H9 (cell line): ENCODE data around the gene ZNF547. TPM values are rescaled to one million over a fixed set of nuclear protein-coding genes. Genes with fewer than 3 reads are reported as not detected.

Experiments used
- DNase-seq: peaks from one replicate; pipeline ENCODE4 v3.0.0-alpha.2; 2017
- H2AFZ ChIP-seq: one replicate; pipeline ENCODE4 v1.6.1; 2013; ENCODE audit warnings: mild to moderate bottlenecking, low read length, control low read depth, moderate library complexity
- H2AK5ac ChIP-seq: 2 replicates; pipeline ENCODE4 v1.6.1; 2013; ENCODE audit warnings: low read length, control low read depth, mixed read lengths; ENCODE audit not compliant: insufficient read length
- H2BK120ac ChIP-seq: one replicate; pipeline ENCODE4 v1.6.1; 2013; ENCODE audit warnings: low read depth, mild to moderate bottlenecking, low read length, control low read depth, inconsistent platforms; ENCODE audit not compliant: poor library complexity, severe bottlenecking
- H2BK12ac ChIP-seq: 2 replicates; pipeline ENCODE4 v1.6.1; 2013; ENCODE audit warnings: low read length, control low read depth, mixed read lengths, low read depth; ENCODE audit not compliant: insufficient read length
- H2BK15ac ChIP-seq: 2 replicates; pipeline ENCODE4 v1.6.1; 2013; ENCODE audit warnings: low read depth, low read length, control low read depth
- H2BK20ac ChIP-seq: one replicate; pipeline ENCODE4 v1.6.1; 2013; ENCODE audit warnings: low read depth, mild to moderate bottlenecking, low read length, control low read depth, inconsistent platforms; ENCODE audit not compliant: poor library complexity, severe bottlenecking
- H2BK5ac ChIP-seq: 2 replicates; pipeline ENCODE4 v1.6.1; 2013; ENCODE audit warnings: low read length, control low read depth, mixed read lengths; ENCODE audit not compliant: insufficient read length
- H3K14ac ChIP-seq: 2 replicates; pipeline ENCODE4 v1.6.1; 2013; ENCODE audit warnings: low read length, control low read depth; ENCODE audit not compliant: insufficient read depth
- H3K18ac ChIP-seq: 2 replicates; pipeline ENCODE4 v1.6.1; 2013; ENCODE audit warnings: low read depth, mild to moderate bottlenecking, mixed read lengths, low read length, control low read depth; ENCODE audit not compliant: insufficient read length
- H3K23ac ChIP-seq: 2 replicates; pipeline ENCODE4 v1.6.1; 2013; ENCODE audit warnings: low read length, control low read depth, mixed read lengths, low read depth; ENCODE audit not compliant: insufficient read length
- H3K23me2 ChIP-seq: 2 replicates; pipeline ENCODE4 v1.6.1; 2013; ENCODE audit warnings: low read depth, mild to moderate bottlenecking, mixed read lengths, low read length, control low read depth; ENCODE audit not compliant: insufficient read length, poor library complexity, severe bottlenecking
- H3K27ac ChIP-seq: 2 replicates; pipeline ENCODE4 v1.5.1; 2013; ENCODE audit warnings: low read length, control low read depth, mixed read lengths, low read depth; ENCODE audit not compliant: insufficient read length
- H3K27me3 ChIP-seq: 2 replicates; pipeline ENCODE4 v1.6.1; 2013; ENCODE audit warnings: low read length, control low read depth, inconsistent platforms; ENCODE audit not compliant: insufficient read depth
- H3K4ac ChIP-seq: 2 replicates; pipeline ENCODE4 v1.6.1; 2013; ENCODE audit warnings: low read depth, mild to moderate bottlenecking, control low read depth, inconsistent platforms, low read length, moderate library complexity
- H3K4me1 ChIP-seq: 2 replicates; pipeline ENCODE4 v1.6.1; 2013; ENCODE audit warnings: low read length, control low read depth, inconsistent platforms; ENCODE audit not compliant: insufficient read depth
- H3K4me2 ChIP-seq: 2 replicates; pipeline ENCODE4 v1.6.1; 2013; ENCODE audit warnings: low read length, control low read depth, mixed read lengths; ENCODE audit not compliant: insufficient read length, insufficient read depth
- H3K56ac ChIP-seq: 2 replicates; pipeline ENCODE4 v1.6.1; 2013; ENCODE audit warnings: low read depth, mild to moderate bottlenecking, mixed read lengths, low read length, control low read depth; ENCODE audit not compliant: insufficient read length
- H3K79me1 ChIP-seq: 2 replicates; pipeline ENCODE4 v1.6.1; 2013; ENCODE audit warnings: low read depth, mild to moderate bottlenecking, moderate library complexity, low read length, control low read depth, inconsistent platforms; ENCODE audit not compliant: insufficient read depth, poor library complexity, severe bottlenecking
- H3K79me2 ChIP-seq: 2 replicates; pipeline ENCODE4 v1.6.1; 2013; ENCODE audit warnings: low read length, control low read depth, inconsistent platforms; ENCODE audit not compliant: insufficient read depth
- H3K9ac ChIP-seq: 2 replicates; pipeline ENCODE4 v1.6.1; 2013; ENCODE audit warnings: low read length, control low read depth, mixed read lengths; ENCODE audit not compliant: insufficient read length; ENCODE audit errors: extremely low read depth
- H3K9me3 ChIP-seq: one replicate; pipeline ENCODE4 v1.6.1; 2013; ENCODE audit warnings: low read depth, low read length, inconsistent platforms; ENCODE audit not compliant: control insufficient read depth
- H3T11ph ChIP-seq: one replicate; pipeline ENCODE4 v1.6.1; 2013; ENCODE audit warnings: mild to moderate bottlenecking, low read length, control low read depth, inconsistent platforms
- H4K20me1 ChIP-seq: one replicate; pipeline ENCODE4 v1.6.1; 2013; ENCODE audit not compliant: control insufficient read depth, insufficient read length, insufficient read depth
- H4K5ac ChIP-seq: 2 replicates; pipeline ENCODE4 v1.6.1; 2013; ENCODE audit warnings: low read depth, mild to moderate bottlenecking, mixed read lengths, low read length, control low read depth; ENCODE audit not compliant: insufficient read length
- H4K8ac ChIP-seq: replicated peaks from 2 replicates; pipeline ENCODE4 v1.6.1; 2013; ENCODE audit warnings: low read length, control low read depth, mixed read lengths, low read depth; ENCODE audit not compliant: insufficient read length
- H4K91ac ChIP-seq: 2 replicates; pipeline ENCODE4 v1.6.1; 2013; ENCODE audit warnings: low read depth, mild to moderate bottlenecking, moderate library complexity, mixed read lengths, low read length, control low read depth; ENCODE audit not compliant: insufficient read length
- H3K27ac Mint-ChIP-seq, 3 experiments: 2 replicates in 2 of 3; 3 replicates in 1 of 3; pipeline ENCODE4 v1.8.0; 2020 to 2021; ENCODE audit warnings: mixed read lengths in 3 of 3, mild to moderate bottlenecking in 1 of 3, moderate library complexity in 1 of 3
- H3K27me3 Mint-ChIP-seq: 2 replicates; pipeline ENCODE4 v1.8.0; 2021; ENCODE audit warnings: low read depth, mild to moderate bottlenecking, moderate library complexity, mixed read lengths
- H3K36me3 Mint-ChIP-seq, 3 experiments: 2 replicates in 2 of 3; 3 replicates in 1 of 3; pipeline ENCODE4 v1.8.0; 2020 to 2021; ENCODE audit warnings: low read depth in 3 of 3, mixed read lengths in 3 of 3; ENCODE audit not compliant: insufficient read depth in 1 of 3
- H3K4me1 Mint-ChIP-seq, 2 experiments: 2 replicates each; pipeline ENCODE4 v1.8.0; 2020; ENCODE audit warnings: mixed read lengths in 2 of 2
- H3K4me3 Mint-ChIP-seq, 2 experiments: 2 replicates in 1 of 2; 3 replicates in 1 of 2; pipeline ENCODE4 v1.8.0; 2020 to 2021; ENCODE audit warnings: mild to moderate bottlenecking in 2 of 2, mixed read lengths in 2 of 2, moderate library complexity in 1 of 2
- H3K9me3 Mint-ChIP-seq, 2 experiments: 2 replicates in 1 of 2; 3 replicates in 1 of 2; pipeline ENCODE4 v1.8.0; 2020; ENCODE audit warnings: mild to moderate bottlenecking in 2 of 2, mixed read lengths in 2 of 2, moderate library complexity in 1 of 2
- CTCF ChIP-seq: fragments of 200-600 bp; sonication (generic); conservative IDR thresholded peaks from 3 replicates; pipeline ENCODE4 v1.8.0; 2021; ENCODE audit warnings: antibody characterized with exemption, mild to moderate bottlenecking
- WGBS: extraction: QIAGEN DNeasy Blood & Tissue Kit; methylation state at CpG from one replicate; pipeline ENCODE4 v1.1.7; 2013; ENCODE audit warnings: missing lambda C conversion rate, low lambda C conversion rate, mixed read lengths; ENCODE audit not compliant: insufficient read length; ENCODE audit errors: extremely low coverage; 5-methylcytosine and 5-hydroxymethylcytosine counted together
- total RNA-seq: library from RNA; stranded (reverse); gene quantifications from 2 replicates; pipeline ENCODE4 v1.2.1, GENCODE V29; 2021

The ZNF547 gene
- total RNA-seq, 1 experiment from 2014 or later: 3.8 TPM

GRCh38 chr19:57321116-57321515 is 42.2 kb upstream of the ZNF547 start:
- H3K18ac ChIP-seq: no peak overlapping the region
- H4K20me1 ChIP-seq: no peaks in the 10 kb centered on the region
- H2BK15ac ChIP-seq: no peak overlapping the region
- H3K4ac ChIP-seq: no peak overlapping the region
- H3K27ac ChIP-seq: no peak overlapping the region
- H3K14ac ChIP-seq: no peak overlapping the region; the same call in 1 of the 2 replicates
- peak overlapping the region; percentile 81 for H3K4me2 ChIP-seq
- peaks cover 2% of the 10 kb centered on the region; the same call in 1 of the 2 replicates for H3K79me2 ChIP-seq
- no peak for TF ChIP-seq CTCF
- H3K9me3 ChIP-seq: no peaks in the 10 kb centered on the region
- H4K91ac ChIP-seq: no peak overlapping the region
- no peaks in the 10 kb centered on the region for H3K9me3 Mint-ChIP-seq
- peak overlapping the region; percentile 75 for H3K9ac ChIP-seq
- no CpG with 5 or more reads among the region's 8 CpGs for WGBS
- H2BK120ac ChIP-seq: no peak overlapping the region
- no peaks in the 10 kb centered on the region for H3K4me1 ChIP-seq
- no peaks in the 10 kb centered on the region for H3K79me1 ChIP-seq
- no peak overlapping the region for H4K8ac ChIP-seq
- H3K27me3 ChIP-seq: no peaks in the 10 kb centered on the region
- no peak overlapping the region for H2BK5ac ChIP-seq
- H2BK12ac ChIP-seq: no peak overlapping the region
- peaks cover 5 to 22% (median 19%) of the 10 kb centered on the region in 3 experiments for H3K36me3 Mint-ChIP-seq
- H3K27ac Mint-ChIP-seq: peak overlapping the region; percentile 50 to 96 (median 84)
- H3T11ph ChIP-seq: no peak overlapping the region
- no peak overlapping the region for H4K5ac ChIP-seq
- no peak overlapping the region for H3K23ac ChIP-seq
- DNase-seq: no peak
- peak overlapping the region; percentile 80 to 90 for H3K4me3 Mint-ChIP-seq
- no peak overlapping the region for H2AFZ ChIP-seq
- H3K23me2 ChIP-seq: no peaks in the 10 kb centered on the region
- no peak overlapping the region for H2BK20ac ChIP-seq
- H3K27me3 Mint-ChIP-seq: peaks cover 6% of the 10 kb centered on the region
- no peak overlapping the region for H3K56ac ChIP-seq
- H2AK5ac ChIP-seq: no peak overlapping the region
- H3K4me1 Mint-ChIP-seq: peaks cover 23 to 31% of the 10 kb centered on the region in 2 experiments
